ENCODE data around the gene INSIG1. TPM values are rescaled to one million over a fixed set of nuclear protein-coding genes. Genes with fewer than 3 reads are reported as not detected.

INSIG1 gene
- total RNA-seq, 1 donor from 2014 or later: 36.6 TPM

GRCh38 chr7:155283565-155284194 is 14.0 kb upstream of the INSIG1 start:
- H3K27me3 ChIP-seq (ENCODE audit: control insufficient read depth, insufficient read depth, low read length): peaks cover 3% of the 10 kb centered on the region
- FAIRE-seq (no peak), DNase-seq (ENCODE audit: low read depth) (no peak)
- H3K4me3 ChIP-seq (ENCODE audit: low read depth, low read length): no peak overlapping the region
- no peaks in the 10 kb centered on the region for H3K36me3 ChIP-seq (ENCODE audit: control insufficient read depth, insufficient read depth, low read length)
- TF ChIP-seq CTCF (IDR thresholded peaks at IDR 0.05; ENCODE audit: insufficient read depth, low read length, severe bottlenecking): no peak

- H3K36me3 ChIP-seq (ENCODE audit: control insufficient read depth, insufficient read depth, low read length): no peaks in the 10 kb centered on the region
- TF ChIP-seq CTCF (IDR thresholded peaks at IDR 0.05; ENCODE audit: insufficient read depth, low read length, severe bottlenecking): no peak
- peaks cover 4% of the 10 kb centered on the region for H3K27me3 ChIP-seq (ENCODE audit: control insufficient read depth, insufficient read depth, low read length)
- H3K4me3 ChIP-seq (ENCODE audit: low read depth, low read length): no peak overlapping the region
- FAIRE-seq: no peak
- DNase-seq (ENCODE audit: low read depth): no peak
These were observed 13.0 kb upstream of the INSIG1 start for GRCh38 chr7:155284496-155285274.

GRCh38 chr7:155285423-155285822 is 12.3 kb upstream of the INSIG1 start:
- TF ChIP-seq CTCF (IDR thresholded peaks at IDR 0.05; ENCODE audit: insufficient read depth, low read length, severe bottlenecking): no peak
- FAIRE-seq: no peak
- H3K4me3 ChIP-seq (ENCODE audit: low read depth, low read length): no peak overlapping the region
- peaks cover 4% of the 10 kb centered on the region for H3K27me3 ChIP-seq (ENCODE audit: control insufficient read depth, insufficient read depth, low read length)
- DNase-seq (ENCODE audit: low read depth): no peak
- H3K36me3 ChIP-seq (ENCODE audit: control insufficient read depth, insufficient read depth, low read length): no peaks in the 10 kb centered on the region

GRCh38 chr7:155285833-155286232 is 11.8 kb upstream of the INSIG1 start:
- Histone ChIP-seq H3K4me3 (ENCODE audit: low read depth, low read length) (no peak overlapping the region), H3K27me3 (ENCODE audit: control insufficient read depth, insufficient read depth, low read length) (peaks cover 4% of the 10 kb centered on the region), H3K36me3 (ENCODE audit: control insufficient read depth, insufficient read depth, low read length) (no peaks in the 10 kb centered on the region)
- no peak for FAIRE-seq
- DNase-seq (ENCODE audit: low read depth): no peak
- TF ChIP-seq CTCF (IDR thresholded peaks at IDR 0.05; ENCODE audit: insufficient read depth, low read length, severe bottlenecking): no peak

- no peak overlapping the region for H3K4me3 ChIP-seq (ENCODE audit: low read depth, low read length)
- DNase-seq (ENCODE audit: low read depth) (no peak), FAIRE-seq (no peak)
- TF ChIP-seq CTCF (IDR thresholded peaks at IDR 0.05; ENCODE audit: insufficient read depth, low read length, severe bottlenecking): no peak
- H3K36me3 ChIP-seq (ENCODE audit: control insufficient read depth, insufficient read depth, low read length): no peaks in the 10 kb centered on the region
- H3K27me3 ChIP-seq (ENCODE audit: control insufficient read depth, insufficient read depth, low read length): peaks cover 3% of the 10 kb centered on the region
These were observed 11.0 kb upstream of the INSIG1 start for GRCh38 chr7:155286686-155287085.

Measured in bronchial epithelial cell (primary cell).